Measurements from ENCODE around the gene EYA3. TPM values are rescaled to one million over a fixed set of nuclear protein-coding genes. Genes with fewer than 3 reads are reported as not detected.

Gene EYA3
- total RNA-seq, 1 experiment from 2014 or later: 29.4 TPM

DNA sequence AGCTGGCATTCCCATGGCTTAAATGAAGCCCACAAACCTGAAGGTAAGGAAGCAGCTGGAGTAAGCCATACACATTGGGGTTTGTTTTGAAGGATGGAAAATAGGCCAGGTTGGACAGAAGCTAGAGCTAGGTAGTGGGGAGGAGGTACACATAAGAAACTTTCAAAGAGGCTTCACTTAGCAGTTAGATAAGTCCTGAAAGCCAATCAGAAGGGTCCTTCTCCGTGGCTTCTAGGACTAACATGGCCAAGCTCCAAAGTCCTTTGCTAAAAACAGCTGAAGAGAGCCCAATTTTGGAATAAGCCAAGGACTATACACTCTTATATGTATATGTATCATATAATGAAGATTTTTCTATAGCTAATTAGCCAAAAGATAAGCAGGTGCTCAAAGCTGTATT lies 1.8 kb downstream of the EYA3 start (continued):
- TF ChIP-seq ZMAT4 (CRISPR knock-in tag; IDR thresholded peaks at IDR 0.05): no peak
- no peak for TF ChIP-seq NR3C1 (CRISPR knock-in tag; conservative IDR thresholded peaks at IDR 0.05; ENCODE audit: low read depth)
- no peak for TF ChIP-seq MYBL2 (CRISPR knock-in tag; IDR thresholded peaks at IDR 0.05)
- TF ChIP-seq MXD4 (CRISPR knock-in tag; IDR thresholded peaks at IDR 0.05; ENCODE audit: borderline replicate concordance): no peak
- no peak for TF ChIP-seq PRRX2 (CRISPR knock-in tag; IDR thresholded peaks at IDR 0.05)
- no peak for TF ChIP-seq SP1 (CRISPR knock-in tag; conservative IDR thresholded peaks at IDR 0.05)
- TF ChIP-seq, protein P1, sequence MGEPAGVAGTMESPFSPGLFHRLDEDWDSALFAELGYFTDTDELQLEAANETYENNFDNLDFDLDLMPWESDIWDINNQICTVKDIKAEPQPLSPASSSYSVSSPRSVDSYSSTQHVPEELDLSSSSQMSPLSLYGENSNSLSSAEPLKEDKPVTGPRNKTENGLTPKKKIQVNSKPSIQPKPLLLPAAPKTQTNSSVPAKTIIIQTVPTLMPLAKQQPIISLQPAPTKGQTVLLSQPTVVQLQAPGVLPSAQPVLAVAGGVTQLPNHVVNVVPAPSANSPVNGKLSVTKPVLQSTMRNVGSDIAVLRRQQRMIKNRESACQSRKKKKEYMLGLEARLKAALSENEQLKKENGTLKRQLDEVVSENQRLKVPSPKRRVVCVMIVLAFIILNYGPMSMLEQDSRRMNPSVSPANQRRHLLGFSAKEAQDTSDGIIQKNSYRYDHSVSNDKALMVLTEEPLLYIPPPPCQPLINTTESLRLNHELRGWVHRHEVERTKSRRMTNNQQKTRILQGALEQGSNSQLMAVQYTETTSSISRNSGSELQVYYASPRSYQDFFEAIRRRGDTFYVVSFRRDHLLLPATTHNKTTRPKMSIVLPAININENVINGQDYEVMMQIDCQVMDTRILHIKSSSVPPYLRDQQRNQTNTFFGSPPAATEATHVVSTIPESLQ (CRISPR knock-in tag; IDR thresholded peaks at IDR 0.05): no peak
- TF ChIP-seq NFYB (CRISPR knock-in tag; conservative IDR thresholded peaks at IDR 0.05; ENCODE audit: low read depth): no peak

- CTCF ChIA-PET: interaction anchor here (0.7 kb wide), 1 partner anchor 124 kb away, joined by 3 read pairs; no protein-coding TSS in a partner anchor
- Mint-ChIP-seq H3K4me3 (no peak overlapping the region), H3K36me3 (no peaks in the 10 kb centered on the region), H3K27ac (no peak overlapping the region), H3K27me3 (ENCODE audit: low read depth) (no peaks in the 10 kb centered on the region), H3K4me1 (peaks cover 7% of the 10 kb centered on the region), H3K9me3 (no peaks in the 10 kb centered on the region)
- DNase-seq (ENCODE audit: low spot score): no peak
- POLR2A ChIA-PET: no interaction called here
- TF ChIP-seq ZNF671 (CRISPR knock-in tag; IDR thresholded peaks at IDR 0.05): no peak
- no peak for TF ChIP-seq OVOL2 (CRISPR knock-in tag; IDR thresholded peaks at IDR 0.05; ENCODE audit: borderline replicate concordance)
- TF ChIP-seq CREM (CRISPR knock-in tag; IDR thresholded peaks at IDR 0.05): no peak
- no peak for TF ChIP-seq AFF4 (CRISPR knock-in tag; IDR thresholded peaks at IDR 0.05; ENCODE audit: borderline replicate concordance)
- TF ChIP-seq, protein P2, sequence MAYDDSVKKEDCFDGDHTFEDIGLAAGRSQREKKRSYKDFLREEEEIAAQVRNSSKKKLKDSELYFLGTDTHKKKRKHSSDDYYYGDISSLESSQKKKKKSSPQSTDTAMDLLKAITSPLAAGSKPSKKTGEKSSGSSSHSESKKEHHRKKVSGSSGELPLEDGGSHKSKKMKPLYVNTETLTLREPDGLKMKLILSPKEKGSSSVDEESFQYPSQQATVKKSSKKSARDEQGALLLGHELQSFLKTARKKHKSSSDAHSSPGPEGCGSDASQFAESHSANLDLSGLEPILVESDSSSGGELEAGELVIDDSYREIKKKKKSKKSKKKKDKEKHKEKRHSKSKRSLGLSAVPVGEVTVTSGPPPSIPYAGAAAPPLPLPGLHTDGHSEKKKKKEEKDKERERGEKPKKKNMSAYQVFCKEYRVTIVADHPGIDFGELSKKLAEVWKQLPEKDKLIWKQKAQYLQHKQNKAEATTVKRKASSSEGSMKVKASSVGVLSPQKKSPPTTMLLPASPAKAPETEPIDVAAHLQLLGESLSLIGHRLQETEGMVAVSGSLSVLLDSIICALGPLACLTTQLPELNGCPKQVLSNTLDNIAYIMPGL (CRISPR knock-in tag; IDR thresholded peaks at IDR 0.05): no peak
- TF ChIP-seq MAX (CRISPR knock-in tag; IDR thresholded peaks at IDR 0.05): no peak
- TF ChIP-seq NR2C2 (CRISPR knock-in tag; IDR thresholded peaks at IDR 0.05): no peak
- no peak for TF ChIP-seq FOXP4 (CRISPR knock-in tag; IDR thresholded peaks at IDR 0.05)
- no peak for ATAC-seq
Observed at GRCh38 chr1:28085129-28085528, 3.3 kb downstream of the EYA3 start.

All from WTC11 (cell line).